ENCODE results near the gene TPK1. TPM values are rescaled to one million over a fixed set of nuclear protein-coding genes. Genes with fewer than 3 reads are reported as not detected.

TPK1 gene
- total RNA-seq, 4 donors from 2014 or later = 0.59 to 178 (median 8.8) TPM

DNA sequence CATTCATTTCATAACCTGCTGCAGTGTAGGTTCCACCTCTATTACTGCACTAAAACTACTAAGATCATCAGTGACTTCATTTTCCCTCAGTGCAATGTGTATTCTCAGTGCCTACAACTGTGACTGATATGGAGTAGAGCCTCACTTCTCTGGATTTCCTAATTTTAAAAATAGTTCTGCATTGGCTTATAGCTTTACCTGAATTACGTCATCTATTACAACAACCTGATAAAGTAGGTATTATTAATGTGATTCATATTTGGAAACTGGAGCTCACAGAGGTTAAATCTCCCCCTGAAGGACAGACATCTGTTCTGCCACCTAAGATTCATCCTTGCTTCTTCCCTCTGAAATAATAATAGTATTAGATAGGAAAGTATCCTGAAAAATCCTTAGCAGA lies 361.5 kb downstream of the TPK1 start:
- H3K4me1 ChIP-seq = no peaks in the 10 kb centered on the region
- intact Hi-C loops (cut with DNase I; ENCODE audit: low total_unique reads) = no loop called here
- no peak overlapping the region for H3K4me3 ChIP-seq
- H3K36me3 ChIP-seq = no peaks in the 10 kb centered on the region
- no peaks in the 10 kb centered on the region for H3K9me3 ChIP-seq
- no peak overlapping the region for H3K27ac ChIP-seq
- no peak for DNase-seq
- TF ChIP-seq, protein P1, sequence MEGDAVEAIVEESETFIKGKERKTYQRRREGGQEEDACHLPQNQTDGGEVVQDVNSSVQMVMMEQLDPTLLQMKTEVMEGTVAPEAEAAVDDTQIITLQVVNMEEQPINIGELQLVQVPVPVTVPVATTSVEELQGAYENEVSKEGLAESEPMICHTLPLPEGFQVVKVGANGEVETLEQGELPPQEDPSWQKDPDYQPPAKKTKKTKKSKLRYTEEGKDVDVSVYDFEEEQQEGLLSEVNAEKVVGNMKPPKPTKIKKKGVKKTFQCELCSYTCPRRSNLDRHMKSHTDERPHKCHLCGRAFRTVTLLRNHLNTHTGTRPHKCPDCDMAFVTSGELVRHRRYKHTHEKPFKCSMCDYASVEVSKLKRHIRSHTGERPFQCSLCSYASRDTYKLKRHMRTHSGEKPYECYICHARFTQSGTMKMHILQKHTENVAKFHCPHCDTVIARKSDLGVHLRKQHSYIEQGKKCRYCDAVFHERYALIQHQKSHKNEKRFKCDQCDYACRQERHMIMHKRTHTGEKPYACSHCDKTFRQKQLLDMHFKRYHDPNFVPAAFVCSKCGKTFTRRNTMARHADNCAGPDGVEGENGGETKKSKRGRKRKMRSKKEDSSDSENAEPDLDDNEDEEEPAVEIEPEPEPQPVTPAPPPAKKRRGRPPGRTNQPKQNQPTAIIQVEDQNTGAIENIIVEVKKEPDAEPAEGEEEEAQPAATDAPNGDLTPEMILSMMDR (IDR thresholded peaks at IDR 0.05) = no peak
- TF ChIP-seq POLR2A (IDR thresholded peaks at IDR 0.05) = no peak
- no peaks in the 10 kb centered on the region for H3K27me3 ChIP-seq

DNA sequence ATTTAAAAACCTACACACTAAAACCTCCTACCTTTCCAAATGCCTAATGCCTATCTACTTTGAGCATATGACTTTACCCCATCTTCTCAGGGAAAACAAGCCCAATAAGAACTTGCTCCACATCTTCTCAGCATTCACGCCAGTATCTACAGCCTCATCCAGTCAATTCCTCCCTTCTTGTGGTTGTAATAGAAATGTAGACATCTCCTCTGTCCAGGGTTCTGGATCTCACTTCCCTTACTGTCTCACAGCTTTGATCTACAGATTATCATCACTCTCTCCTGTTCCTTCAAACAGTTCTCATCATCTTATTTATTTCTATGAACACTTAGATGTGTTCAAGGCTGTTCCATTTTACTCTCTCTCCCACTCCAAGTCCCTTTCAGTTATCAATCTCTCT lies 361.9 kb downstream of the TPK1 start:
- DNase-seq = no peak
- TF ChIP-seq, protein P1 (IDR thresholded peaks at IDR 0.05) = no peak
- TF ChIP-seq POLR2A (IDR thresholded peaks at IDR 0.05) = no peak
- no peaks in the 10 kb centered on the region for H3K9me3 ChIP-seq
- no peaks in the 10 kb centered on the region for H3K36me3 ChIP-seq
- no peak overlapping the region for H3K4me3 ChIP-seq
- no peak overlapping the region for H3K27ac ChIP-seq
- no peaks in the 10 kb centered on the region for H3K4me1 ChIP-seq
- no peaks in the 10 kb centered on the region for H3K27me3 ChIP-seq
- intact Hi-C loops (cut with DNase I; ENCODE audit: low total_unique reads) = no loop called here

DNA sequence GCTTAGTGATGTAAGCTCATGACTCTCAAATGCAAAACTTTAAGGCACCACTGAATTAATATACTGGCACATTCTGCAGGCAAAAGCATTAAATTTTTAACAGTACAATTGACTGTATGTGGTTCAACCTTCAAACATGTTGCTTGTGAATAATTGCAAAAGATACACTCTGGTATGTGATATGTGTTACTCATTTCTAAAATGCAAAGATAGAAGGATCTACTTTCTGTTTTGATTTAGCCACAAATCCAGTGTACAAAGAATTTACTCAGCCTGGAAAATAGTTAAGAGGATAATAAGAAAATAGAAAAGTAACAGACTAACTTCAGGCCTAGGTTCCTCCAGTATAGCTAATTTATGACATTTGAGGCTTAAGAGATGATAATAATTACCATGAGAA lies 365.8 kb downstream of the TPK1 start:
- no peak for DNase-seq
- H3K9me3 ChIP-seq = no peaks in the 10 kb centered on the region
- no peaks in the 10 kb centered on the region for H3K4me1 ChIP-seq
- no peak for TF ChIP-seq POLR2A (IDR thresholded peaks at IDR 0.05)
- TF ChIP-seq, protein P1 (IDR thresholded peaks at IDR 0.05) = no peak
- H3K36me3 ChIP-seq = no peaks in the 10 kb centered on the region
- intact Hi-C loops (cut with DNase I; ENCODE audit: low total_unique reads) = no loop called here
- no peaks in the 10 kb centered on the region for H3K27me3 ChIP-seq
- no peak overlapping the region for H3K4me3 ChIP-seq
- no peak overlapping the region for H3K27ac ChIP-seq

DNA sequence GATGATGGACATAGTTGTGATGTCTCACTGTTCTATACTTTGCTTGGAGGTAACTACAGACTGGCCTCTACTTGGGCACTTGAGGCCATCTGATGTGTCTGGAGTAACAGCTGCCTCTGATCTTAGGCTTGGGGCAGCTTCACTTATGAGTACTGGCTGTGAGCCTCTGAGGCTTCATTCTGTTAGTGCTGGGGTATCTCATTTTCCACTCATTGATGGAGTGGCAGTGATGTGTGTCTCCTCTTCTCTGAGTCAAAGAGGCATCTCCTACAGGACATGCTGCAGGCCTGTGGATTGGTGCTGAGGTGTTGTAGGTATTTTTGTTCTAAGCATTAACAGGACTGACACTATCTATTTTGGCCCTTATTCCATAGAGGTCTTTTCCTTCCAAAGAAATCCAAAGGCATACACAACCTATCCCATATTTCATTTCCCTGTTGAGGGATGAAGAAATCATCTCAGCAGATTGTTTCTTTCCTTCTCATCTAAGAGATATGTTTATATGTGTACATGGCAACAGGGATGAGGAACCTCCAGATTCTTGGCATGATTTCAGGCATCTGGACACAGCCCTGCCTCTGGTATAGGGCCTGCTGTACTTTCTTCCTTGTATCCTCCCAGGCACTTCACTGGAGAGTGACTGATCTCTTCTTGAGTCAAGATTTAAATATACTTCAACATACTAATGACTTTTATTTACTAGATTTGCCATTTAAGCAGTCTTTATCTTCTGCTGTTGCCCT lies 366.7 kb downstream of the TPK1 start:
- TF ChIP-seq, protein P1 (IDR thresholded peaks at IDR 0.05) = no peak
- no peak for TF ChIP-seq POLR2A (IDR thresholded peaks at IDR 0.05)
- no peak for DNase-seq

DNA sequence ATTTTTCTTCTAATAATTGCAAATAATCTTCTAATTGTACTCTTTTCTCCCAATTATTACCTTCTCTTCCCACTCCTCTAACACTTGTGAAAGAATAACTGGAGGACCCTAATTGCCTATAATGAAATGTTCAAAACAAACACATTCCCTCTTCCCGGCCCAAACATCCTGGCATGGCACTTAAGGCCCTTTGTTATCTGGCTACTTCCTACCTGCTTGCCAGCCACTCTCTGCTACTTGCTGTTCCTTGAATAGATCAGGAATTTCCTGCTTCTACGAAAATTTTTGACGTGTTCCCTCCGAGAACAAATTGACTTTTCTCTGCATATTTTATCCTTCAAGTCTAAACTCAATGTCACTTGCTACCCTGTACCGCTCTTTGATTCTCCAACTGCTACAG lies 376.2 kb downstream of the TPK1 start:
- H3K36me3 ChIP-seq = no peaks in the 10 kb centered on the region
- no peaks in the 10 kb centered on the region for H3K9me3 ChIP-seq
- no peak for DNase-seq
- intact Hi-C loops (cut with DNase I; ENCODE audit: low total_unique reads) = no loop called here
- no peak overlapping the region for H3K4me3 ChIP-seq
- no peaks in the 10 kb centered on the region for H3K4me1 ChIP-seq
- H3K27ac ChIP-seq = no peak overlapping the region
- no peaks in the 10 kb centered on the region for H3K27me3 ChIP-seq
- TF ChIP-seq, protein P1 (IDR thresholded peaks at IDR 0.05) = no peak
- TF ChIP-seq POLR2A (IDR thresholded peaks at IDR 0.05) = no peak

More for the DNA sequence above, 366.7 kb downstream of the TPK1 start:
- no peak overlapping the region for H3K27ac ChIP-seq
- H3K27me3 ChIP-seq = no peaks in the 10 kb centered on the region
- intact Hi-C loops (cut with DNase I; ENCODE audit: low total_unique reads) = no loop called here
- H3K9me3 ChIP-seq = no peaks in the 10 kb centered on the region
- no peak overlapping the region for H3K4me3 ChIP-seq
- no peaks in the 10 kb centered on the region for H3K4me1 ChIP-seq
- no peaks in the 10 kb centered on the region for H3K36me3 ChIP-seq

Measured in uterus (tissue), 4 donors.